Mononuclear cell (primary cell): ENCODE results near the gene FRMD4A. TPM values are rescaled to one million over a fixed set of nuclear protein-coding genes. Genes with fewer than 3 reads are reported as not detected.
"Not testable (repeated sequence)": the region's sequence is repeated elsewhere in the genome, so short reads cannot be mapped to it uniquely, and the experiment has no call there.

Experiments used
- H3K27me3 ChIP-seq: 2 replicates; pipeline ENCODE4 v1.6.0; 2011; ENCODE audit warnings: low read length, control low read depth; ENCODE audit not compliant: insufficient read depth
- H3K4me1 ChIP-seq: 2 replicates; pipeline ENCODE4 v1.5.1; 2011; ENCODE audit warnings: mild to moderate bottlenecking, low read length, control low read depth; ENCODE audit not compliant: insufficient read depth
- H3K4me3 ChIP-seq: 2 replicates; pipeline ENCODE4 v1.5.1; 2011; ENCODE audit warnings: mild to moderate bottlenecking, low read length, moderate library complexity
- H3K9me3 ChIP-seq: 2 replicates; pipeline ENCODE4 v1.5.1; 2011; ENCODE audit warnings: low read depth, mild to moderate bottlenecking, control low read depth, low read length
- total RNA-seq: library from RNA; depleted of rRNA; stranded (reverse); fragments of >200 nt; gene quantifications from one replicate; pipeline ENCODE4 v1.2.3, GENCODE V29; 2012

The FRMD4A gene
- total RNA-seq, 1 donor, result 0.63 TPM

DNA sequence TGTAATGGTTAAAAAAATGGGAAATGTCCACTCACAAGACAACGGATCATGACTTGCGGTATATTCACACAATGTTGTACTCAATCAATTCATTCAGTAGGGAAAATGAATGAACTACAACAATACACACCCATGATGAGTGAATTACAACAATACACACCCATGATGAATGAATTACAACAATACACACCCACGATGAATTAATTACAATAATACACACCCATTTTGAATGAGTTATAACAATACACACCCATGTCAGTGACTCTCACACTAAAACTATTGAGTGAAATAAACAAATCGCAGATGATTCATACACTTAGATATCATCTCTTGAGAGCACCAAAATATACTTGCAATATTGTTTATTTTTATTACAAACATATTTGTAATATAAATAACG is 174.6 kb downstream of the FRMD4A start:
- Histone ChIP-seq H3K4me1 (no peaks in the 10 kb centered on the region), H3K27me3 (peaks cover under 1% of the 10 kb centered on the region), H3K9me3 (no peaks in the 10 kb centered on the region), H3K4me3 (no peak overlapping the region)

DNA sequence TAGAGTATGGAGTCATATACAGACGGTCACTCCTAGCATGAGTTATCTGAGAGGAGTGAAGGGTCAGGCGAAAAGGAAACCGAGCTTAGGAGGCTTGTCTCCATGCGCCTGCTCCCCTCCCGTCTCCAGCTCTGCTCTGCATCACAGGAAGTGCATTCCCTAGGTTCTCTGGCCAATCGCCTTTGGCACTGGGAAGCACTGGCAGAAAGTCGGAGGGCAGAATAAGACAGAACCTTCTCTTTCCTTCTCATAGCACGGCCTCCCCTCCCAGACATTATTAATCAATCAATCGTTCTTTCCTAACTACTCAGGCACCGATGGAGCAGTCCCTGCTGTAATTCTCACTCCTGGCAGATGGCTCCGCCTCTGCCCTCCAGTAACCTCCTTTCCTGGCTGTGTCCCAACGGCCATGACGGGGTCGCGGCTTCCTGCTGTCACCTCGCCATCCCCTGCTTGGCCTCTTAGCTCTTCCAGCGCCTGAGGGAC is 177.1 kb downstream of the FRMD4A start:
- H3K4me3 ChIP-seq, result no peak overlapping the region
- no peaks in the 10 kb centered on the region for H3K9me3 ChIP-seq
- H3K27me3 ChIP-seq, result no peaks in the 10 kb centered on the region
- H3K4me1 ChIP-seq, result no peaks in the 10 kb centered on the region

DNA sequence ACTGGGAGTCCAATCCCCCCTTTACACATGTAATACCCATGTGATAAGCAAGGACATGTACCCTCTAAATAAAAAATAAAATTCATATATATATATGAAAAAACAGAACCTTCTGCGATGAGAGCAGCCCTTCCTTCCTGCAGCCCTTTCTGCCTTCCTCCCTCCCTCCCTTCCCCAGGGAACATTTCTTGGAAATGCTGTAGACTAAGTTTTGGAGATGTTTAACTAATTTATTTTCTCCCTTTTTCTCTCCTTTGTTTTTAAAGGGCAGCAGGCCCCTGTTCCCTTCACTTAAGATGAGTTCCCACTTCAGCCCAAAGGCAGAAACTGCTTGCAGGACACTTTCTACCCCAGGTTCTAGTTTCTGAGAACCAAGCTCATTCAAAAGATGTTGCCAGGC is 179.2 kb downstream of the FRMD4A start:
- no peaks in the 10 kb centered on the region for H3K27me3 ChIP-seq
- H3K4me3 ChIP-seq, result no peak overlapping the region
- no peaks in the 10 kb centered on the region for H3K4me1 ChIP-seq
- no peaks in the 10 kb centered on the region for H3K9me3 ChIP-seq

DNA sequence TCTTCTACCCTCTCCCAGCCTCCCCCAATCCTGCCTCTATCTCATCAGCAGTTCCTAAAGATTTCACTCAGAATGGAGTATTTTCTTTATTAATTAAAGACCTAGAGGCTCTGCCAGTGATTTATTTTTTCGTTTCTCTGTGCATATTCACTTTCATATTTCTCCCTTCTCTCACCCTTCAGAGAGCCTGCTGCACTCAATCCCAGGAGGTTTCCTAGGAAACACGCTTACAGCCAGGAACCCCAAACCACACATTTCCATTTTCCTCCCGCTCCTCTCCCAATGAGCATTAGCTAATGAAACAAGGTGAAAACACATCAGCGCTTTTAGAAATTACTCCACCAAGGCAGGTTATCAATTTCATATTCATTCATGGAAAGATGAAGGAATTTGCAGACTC is 180.2 kb downstream of the FRMD4A start:
- no peak overlapping the region for H3K4me3 ChIP-seq
- no peaks in the 10 kb centered on the region for H3K27me3 ChIP-seq
- no peaks in the 10 kb centered on the region for H3K4me1 ChIP-seq
- H3K9me3 ChIP-seq, result no peaks in the 10 kb centered on the region

DNA sequence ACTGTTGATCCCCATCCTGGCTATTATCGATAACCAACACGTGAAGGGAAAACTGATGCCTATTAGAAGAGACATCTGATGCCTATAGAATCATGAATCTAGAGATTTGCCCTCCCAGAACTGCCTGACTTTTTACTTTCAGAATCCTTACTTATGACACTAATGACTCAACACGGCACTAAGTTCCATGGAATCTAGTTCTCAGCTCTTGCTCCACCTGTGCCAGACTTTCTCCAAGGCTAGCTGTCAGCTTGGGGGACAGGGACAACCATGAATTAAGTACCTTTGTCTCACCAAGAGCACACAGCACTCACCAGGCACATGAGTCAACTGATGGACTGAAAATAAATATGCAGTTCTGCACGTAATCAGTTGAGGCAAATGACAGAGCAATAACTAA is 184.2 kb downstream of the FRMD4A start:
- no peak overlapping the region for H3K4me3 ChIP-seq
- peaks cover 2% of the 10 kb centered on the region for H3K27me3 ChIP-seq
- H3K4me1 ChIP-seq, result no peaks in the 10 kb centered on the region
- H3K9me3 ChIP-seq, result no peaks in the 10 kb centered on the region

DNA sequence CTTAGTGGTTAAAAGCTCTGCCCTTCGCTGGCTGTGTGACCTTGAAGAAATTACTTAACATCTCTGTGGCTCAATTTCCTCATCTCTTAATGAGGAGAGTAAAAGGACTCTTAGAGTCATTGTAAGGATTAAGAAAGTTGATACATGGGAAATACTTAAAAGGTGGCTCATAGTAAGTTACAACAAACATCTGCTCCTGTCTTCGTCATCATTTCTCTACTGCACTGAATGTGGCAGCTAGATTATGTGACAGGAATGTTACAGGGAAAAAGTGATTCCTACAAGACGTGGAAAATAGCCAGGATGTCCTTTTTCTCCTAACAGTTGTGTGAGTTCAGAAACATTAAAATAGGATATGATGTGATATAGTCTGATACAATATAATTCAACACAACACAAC is 184.7 kb downstream of the FRMD4A start:
- Histone ChIP-seq H3K27me3 (peaks cover 2% of the 10 kb centered on the region), H3K4me3 (no peak overlapping the region), H3K9me3 (no peaks in the 10 kb centered on the region), H3K4me1 (no peaks in the 10 kb centered on the region)

DNA sequence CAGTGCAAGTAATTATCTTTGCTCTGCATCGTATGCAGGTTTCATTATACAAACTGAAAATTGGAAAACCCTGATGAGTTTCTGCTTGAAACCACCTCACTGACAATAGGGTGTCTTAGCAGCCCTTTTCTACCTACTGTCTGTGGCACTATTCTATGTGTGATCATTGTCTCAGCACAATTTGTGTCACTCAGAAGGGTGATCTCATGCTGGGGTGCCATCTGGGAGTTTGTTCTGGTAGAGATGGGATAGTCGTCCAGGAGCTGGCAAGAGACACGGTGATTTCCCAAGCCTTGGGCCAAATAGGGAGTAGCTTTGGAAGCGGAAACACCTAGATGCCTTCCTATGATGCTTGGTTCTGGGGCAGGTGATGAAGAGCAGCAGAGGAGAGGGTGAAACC is 186.3 kb downstream of the FRMD4A start:
- Histone ChIP-seq H3K9me3 (no peaks in the 10 kb centered on the region), H3K27me3 (peaks cover 2% of the 10 kb centered on the region), H3K4me3 (no peak overlapping the region), H3K4me1 (no peaks in the 10 kb centered on the region)

DNA sequence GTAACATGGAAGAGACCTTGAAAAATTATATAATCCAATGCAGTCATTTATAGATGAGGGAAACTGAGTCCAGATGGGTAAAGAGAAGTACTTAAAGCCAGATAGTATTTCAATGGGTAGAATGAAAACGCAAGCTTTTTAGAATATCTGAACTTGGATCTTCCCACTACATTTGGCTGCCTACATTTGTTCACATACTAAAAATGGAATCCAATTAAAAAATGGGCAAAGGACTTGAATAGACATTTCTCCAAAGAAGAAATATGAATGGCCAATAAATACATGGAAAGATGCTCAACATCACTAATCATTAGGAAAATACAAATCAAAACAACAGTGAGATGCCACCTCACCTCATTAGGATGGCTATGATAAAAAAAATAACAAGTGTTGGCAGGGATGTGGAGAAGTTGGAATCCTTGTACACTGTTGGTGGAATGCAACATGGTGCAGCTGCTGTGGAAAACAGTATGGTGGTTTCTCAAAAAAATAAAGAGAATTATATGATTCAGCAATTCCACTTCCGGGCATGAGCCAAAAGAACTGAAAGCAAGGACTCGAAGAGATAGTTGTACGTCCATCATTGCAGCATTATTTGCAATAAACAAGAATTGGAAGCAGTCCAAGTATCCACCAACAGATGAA is 188.0 kb downstream of the FRMD4A start:
- H3K27me3 ChIP-seq, result peaks cover 2% of the 10 kb centered on the region
- no peaks in the 10 kb centered on the region for H3K4me1 ChIP-seq
- no peaks in the 10 kb centered on the region for H3K9me3 ChIP-seq
- H3K4me3 ChIP-seq, result no peak overlapping the region

DNA sequence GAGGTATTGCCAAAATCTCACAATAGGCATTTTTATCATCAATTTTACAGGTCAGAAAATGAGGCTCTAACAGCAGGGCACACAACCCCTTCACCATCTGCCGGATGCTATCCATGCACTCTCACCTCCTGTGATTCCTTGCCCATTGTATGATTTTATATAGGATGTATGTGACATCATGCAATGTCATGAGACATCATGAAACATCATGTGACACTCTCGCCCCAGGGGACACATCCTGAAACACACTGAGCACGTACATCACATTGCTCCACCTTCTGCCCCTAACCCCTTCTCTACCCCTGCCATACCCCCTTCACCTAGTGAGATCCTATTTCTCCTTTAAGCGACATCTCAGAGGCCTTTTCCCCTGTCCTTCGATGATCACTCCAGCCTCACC is 189.4 kb downstream of the FRMD4A start:
- H3K4me1 ChIP-seq, result no peaks in the 10 kb centered on the region
- peaks cover 2% of the 10 kb centered on the region for H3K27me3 ChIP-seq
- no peaks in the 10 kb centered on the region for H3K9me3 ChIP-seq
- no peak overlapping the region for H3K4me3 ChIP-seq

DNA sequence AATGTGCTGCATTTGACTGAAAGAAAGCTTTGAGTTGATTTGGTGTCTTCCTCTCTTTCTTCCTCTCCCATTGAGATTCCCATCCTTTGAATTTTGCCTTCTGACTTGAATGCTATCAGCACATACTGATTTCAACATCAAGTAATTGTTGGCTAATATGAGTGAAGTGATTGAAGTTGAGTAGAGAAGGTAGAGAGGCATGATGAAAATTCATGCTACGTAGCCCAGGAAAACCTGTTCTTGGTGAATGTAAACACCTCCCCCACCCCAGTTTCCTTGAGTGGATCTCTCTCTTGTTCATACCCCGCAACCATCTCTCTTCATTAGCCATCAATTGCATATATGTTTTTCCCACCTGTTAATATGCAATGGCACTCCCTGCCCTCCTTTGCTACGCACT is 193.3 kb downstream of the FRMD4A start:
- Histone ChIP-seq H3K9me3 (no peaks in the 10 kb centered on the region), H3K4me1 (no peaks in the 10 kb centered on the region), H3K27me3 (no peaks in the 10 kb centered on the region), H3K4me3 (no peak overlapping the region)

DNA sequence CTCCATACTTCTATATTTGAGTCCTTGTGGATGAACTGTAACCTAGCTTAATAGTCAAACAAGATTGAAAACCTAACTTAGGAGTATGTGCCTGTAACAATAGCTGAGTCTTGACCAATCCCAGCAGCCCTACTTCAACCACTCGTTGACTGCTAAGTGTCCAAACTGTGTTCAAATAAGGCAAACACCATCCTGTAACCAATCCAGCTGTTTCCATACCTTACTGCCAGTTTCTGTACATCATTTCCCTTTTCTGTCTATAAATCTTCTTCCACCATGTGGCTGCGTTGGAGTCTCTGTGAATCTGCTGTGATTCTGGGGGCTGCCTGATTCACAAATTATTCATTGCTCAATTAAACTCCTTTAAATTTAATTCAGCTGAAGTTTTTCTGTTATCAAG is 195.5 kb downstream of the FRMD4A start:
- H3K9me3 ChIP-seq, H3K4me3 ChIP-seq, H3K27me3 ChIP-seq, H3K4me1 ChIP-seq: not testable (repeated sequence)

DNA sequence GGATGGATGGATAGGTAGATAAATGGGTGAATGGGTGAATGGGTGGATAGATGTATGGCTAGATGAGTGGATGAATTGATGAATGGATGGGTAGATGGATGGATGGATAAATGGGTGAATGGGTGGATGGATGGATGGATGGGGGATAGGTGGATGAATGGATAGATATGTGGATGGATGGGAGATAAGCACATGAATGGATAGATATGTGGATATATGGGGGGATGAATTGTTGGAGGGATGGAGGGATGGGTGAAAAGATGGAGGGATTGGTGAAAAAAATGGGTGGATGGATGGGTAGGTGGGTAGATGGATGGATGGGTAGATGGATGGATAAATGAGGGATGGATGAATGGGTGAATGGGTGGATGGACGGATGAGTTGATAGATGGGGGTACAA is 196.4 kb downstream of the FRMD4A start:
- Histone ChIP-seq H3K27me3 (no peaks in the 10 kb centered on the region), H3K4me3 (no peak overlapping the region), H3K9me3 (no peaks in the 10 kb centered on the region), H3K4me1 (no peaks in the 10 kb centered on the region)

DNA sequence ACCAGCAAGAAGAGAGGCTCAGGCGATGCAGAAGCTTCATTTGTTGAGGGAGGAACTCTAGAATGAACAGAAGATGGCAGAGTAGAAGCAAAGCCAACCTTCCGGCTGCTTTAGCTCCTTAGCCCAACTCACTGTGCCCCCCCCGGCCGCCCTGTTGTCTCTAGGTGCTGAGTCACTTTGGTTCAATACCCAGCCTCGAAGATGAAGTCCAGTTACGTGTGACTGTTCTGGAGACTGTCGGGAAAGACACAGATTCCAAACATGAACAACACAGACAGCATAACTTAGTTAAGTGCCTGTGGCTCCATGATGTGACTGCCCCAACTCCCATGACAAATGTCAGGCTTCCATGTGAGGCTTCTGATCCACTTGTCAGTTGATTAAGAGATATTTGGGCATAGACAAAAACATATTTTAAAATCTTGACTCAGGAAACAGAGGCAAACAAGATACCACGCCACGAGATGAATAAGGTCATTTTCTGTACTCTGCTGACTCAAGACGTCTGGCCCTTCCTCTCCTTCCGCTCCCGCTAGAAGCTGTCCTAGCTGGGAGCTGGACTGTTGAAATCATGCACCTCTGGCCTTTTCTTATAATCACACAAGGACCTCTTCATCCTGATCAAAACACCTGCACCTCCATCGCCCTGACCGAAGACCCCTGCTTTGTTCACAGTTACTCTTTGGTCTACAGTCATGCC is 199.3 kb downstream of the FRMD4A start:
- Histone ChIP-seq H3K4me1 (no peaks in the 10 kb centered on the region), H3K9me3 (no peaks in the 10 kb centered on the region), H3K4me3 (no peak overlapping the region), H3K27me3 (no peaks in the 10 kb centered on the region)

DNA sequence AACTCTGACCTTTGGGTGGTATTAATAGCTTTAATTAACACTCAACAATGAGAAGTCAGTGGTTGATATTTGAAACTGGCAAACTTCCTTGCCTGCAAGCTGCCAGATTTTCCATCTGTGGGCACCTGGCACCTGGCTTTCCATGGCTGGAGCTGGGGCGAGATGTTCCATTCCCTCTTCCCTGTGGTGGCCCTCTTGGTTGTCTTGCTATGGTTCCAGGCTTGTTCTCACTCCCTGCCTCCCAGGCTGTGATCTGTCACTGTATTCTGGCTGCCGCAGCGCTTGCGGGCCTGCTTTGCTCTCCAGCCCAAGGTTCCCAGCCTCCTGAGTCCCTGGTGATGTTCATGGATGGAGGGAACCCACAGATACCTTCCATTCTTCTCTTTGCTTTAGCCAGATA is 201.0 kb downstream of the FRMD4A start:
- H3K4me1 ChIP-seq, result no peaks in the 10 kb centered on the region
- no peaks in the 10 kb centered on the region for H3K27me3 ChIP-seq
- H3K4me3 ChIP-seq, result no peak overlapping the region
- H3K9me3 ChIP-seq, result no peaks in the 10 kb centered on the region

DNA sequence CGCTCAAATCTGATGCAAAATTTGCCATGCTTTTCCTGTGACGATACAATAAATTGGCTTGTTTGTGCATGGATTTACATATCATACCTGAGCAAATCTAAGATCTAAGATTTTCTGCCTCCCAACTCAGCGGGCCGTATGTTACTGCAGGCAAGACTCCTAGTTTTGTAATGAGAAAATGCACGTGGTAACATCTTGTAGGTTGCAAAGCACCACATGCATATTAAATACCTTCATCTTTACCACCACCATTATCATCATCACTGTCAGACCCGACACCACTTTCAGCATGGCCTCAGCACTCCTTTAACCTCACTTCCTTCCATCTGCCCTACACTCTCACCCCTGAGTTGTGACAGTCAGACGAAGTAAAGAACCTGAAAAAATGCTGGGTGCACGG is 202.2 kb downstream of the FRMD4A start:
- H3K27me3 ChIP-seq, result no peaks in the 10 kb centered on the region
- H3K9me3 ChIP-seq, result no peaks in the 10 kb centered on the region
- H3K4me1 ChIP-seq, result no peaks in the 10 kb centered on the region
- H3K4me3 ChIP-seq, result no peak overlapping the region
